PC-3 (cell line): ENCODE results near the gene IFT22. TPM values are rescaled to one million over a fixed set of nuclear protein-coding genes. Genes with fewer than 3 reads are reported as not detected.

Experiments used
- ATAC-seq: fragments of 200-7000 bp; cut with Tn5 transposase; 2 replicates; pipeline ENCODE4 v1.9.1; 2020; ENCODE audit warnings: mild to moderate bottlenecking, moderate library complexity
- Bru-seq: library from RNA; stranded (reverse); fragments of 400-500 nt; gene quantifications from one replicate; lab custom pipeline; 2021; lab: Mats Ljungman, UMichigan
- BruChase-seq, 2 experiments: library from RNA; stranded (reverse); fragments of 400-500 nt; gene quantifications; one replicate each; lab custom pipeline; 2021; lab: Mats Ljungman, UMichigan
- BruUV-seq: library from RNA; stranded (reverse); fragments of 400-500 nt; replicated peaks from 2 replicates; lab custom pipeline; 2021; lab: Mats Ljungman, UMichigan
- CTCF ChIA-PET: fragments of 300-600 bp; sonication (Branson Sonifier 250); formaldehyde crosslinking; loops from one replicate; lab custom pipeline; 2022; ENCODE audit warnings: antibody characterized with exemption; lab: Charles Lee
- POLR2A ChIA-PET: fragments of 300-600 bp; sonication (Branson Sonifier 250); formaldehyde crosslinking; loops from one replicate; lab custom pipeline; 2022; ENCODE audit warnings: antibody characterized with exemption; ENCODE audit not compliant: unreplicated experiment; lab: Charles Lee
- DNase-seq: peaks from one replicate; pipeline ENCODE4 v3.0.0-alpha.2; 2015
- H2AFZ ChIP-seq: fragments of 300-600 bp; sonication (generic); 2 replicates; pipeline ENCODE4 v1.6.0; 2016; ENCODE audit warnings: antibody characterized with exemption, low read length
- H3F3A ChIP-seq: fragments of 300-600 bp; sonication (generic); one replicate; pipeline ENCODE4 v1.6.0; 2017; ENCODE audit warnings: antibody characterized with exemption, low read length, control low read depth, mild to moderate bottlenecking; ENCODE audit not compliant: unreplicated experiment
- H3K27ac ChIP-seq: fragments of 300-600 bp; sonication (generic); 2 replicates; pipeline ENCODE4 v1.5.1; 2016; ENCODE audit warnings: mild to moderate bottlenecking, low read length
- H3K27me3 ChIP-seq: fragments of 300-600 bp; sonication (generic); 2 replicates; pipeline ENCODE4 v1.6.1; 2016; ENCODE audit warnings: low read length, mixed read lengths
- H3K36me3 ChIP-seq: fragments of 300-600 bp; sonication (generic); 2 replicates; pipeline ENCODE4 v1.6.1; 2016; ENCODE audit warnings: low read depth, mixed run types, low read length, mixed read lengths
- H3K4me1 ChIP-seq: fragments of 300-600 bp; sonication (generic); 2 replicates; pipeline ENCODE4 v1.5.1; 2016; ENCODE audit warnings: low read length; ENCODE audit not compliant: insufficient read depth
- H3K4me2 ChIP-seq: fragments of 300-600 bp; sonication (generic); 2 replicates; pipeline ENCODE4 v1.6.0; 2016; ENCODE audit warnings: low read length
- H3K4me3 ChIP-seq: fragments of 300-600 bp; sonication (generic); 2 replicates; pipeline ENCODE4 v1.5.1; 2016; ENCODE audit warnings: mild to moderate bottlenecking, low read length, mixed read lengths
- H3K79me2 ChIP-seq: fragments of 300-600 bp; sonication (generic); 2 replicates; pipeline ENCODE4 v1.6.1; 2017; ENCODE audit warnings: low read length, mixed read lengths
- H3K9ac ChIP-seq: fragments of 300-600 bp; sonication (generic); 2 replicates; pipeline ENCODE4 v1.6.0; 2016; ENCODE audit warnings: mild to moderate bottlenecking, low read length
- H3K9me2 ChIP-seq: fragments of 300-600 bp; sonication (generic); replicated peaks from 2 replicates; pipeline ENCODE4 v1.6.1; 2016; ENCODE audit warnings: mixed run types, low read length, mixed read lengths
- H3K9me3 ChIP-seq: fragments of 300-600 bp; sonication (generic); 2 replicates; pipeline ENCODE4 v1.6.1; 2016; ENCODE audit warnings: low read length, mixed read lengths
- H4K20me1 ChIP-seq: fragments of 300-600 bp; sonication (generic); 2 replicates; pipeline ENCODE4 v1.6.1; 2016; ENCODE audit warnings: low read length, mixed read lengths
- EZH2 ChIP-seq: fragments of 300-600 bp; sonication (generic); IDR thresholded peaks from one replicate; pipeline ENCODE4 v1.6.1; 2017; ENCODE audit warnings: antibody characterized with exemption, mild to moderate bottlenecking, low read length; ENCODE audit not compliant: unreplicated experiment
- EZH2phosphoT487 ChIP-seq: fragments of 300-600 bp; sonication (generic); IDR thresholded peaks from 2 replicates; pipeline ENCODE4 v1.6.1; 2018; ENCODE audit warnings: mild to moderate bottlenecking, antibody characterized with exemption, low read length, borderline replicate concordance
- intact Hi-C: fragments of 100-400 bp; cut with micrococcal nuclease; formaldehyde crosslinking; loops from 2 replicates; pipeline ENCODE4 v1.9.0; 2023
- long read RNA-seq: library from polyadenylated mRNA; unstranded; transcript quantifications from one replicate; pipeline ENCODE4 v2.0.0, GENCODE V29; 2021; ENCODE audit not compliant: unreplicated experiment
- total RNA-seq: library from RNA; depleted of rRNA; stranded (reverse); fragments of >200 nt; gene quantifications from 2 replicates; pipeline ENCODE4 v1.2.3, GENCODE V29; 2014; rRNA removed
- TF ChIP-seq, protein P1 (sequence below): fragments of 300-600 bp; sonication (generic); conservative IDR thresholded peaks from 2 replicates; pipeline ENCODE4 v1.5.1; 2017; ENCODE audit warnings: antibody characterized with exemption, low read depth, mild to moderate bottlenecking, low read length

The IFT22 gene
- total RNA-seq = 27.1 and 32.8 TPM in 2 replicates
- percentile 59 among the genes with signal in this experiment for Bru-seq, nascent RNA
- percentile 78 among the genes with signal in this experiment for BruChase-seq, experiment 1, labeled RNA remaining after a 6-hour chase
- percentile 61 among the genes with signal in this experiment for BruChase-seq, experiment 2, labeled RNA remaining after a 2-hour chase
- long read RNA-seq, transcript IFT22-201 (5 exons, 1,130 nt) = major isoform, 27 of 56 reads
- long read RNA-seq, partial matches to known transcripts = 5 of 56 reads
- long read RNA-seq, other reads (novel, unspliced or antisense) = 16 of 56 reads

DNA sequence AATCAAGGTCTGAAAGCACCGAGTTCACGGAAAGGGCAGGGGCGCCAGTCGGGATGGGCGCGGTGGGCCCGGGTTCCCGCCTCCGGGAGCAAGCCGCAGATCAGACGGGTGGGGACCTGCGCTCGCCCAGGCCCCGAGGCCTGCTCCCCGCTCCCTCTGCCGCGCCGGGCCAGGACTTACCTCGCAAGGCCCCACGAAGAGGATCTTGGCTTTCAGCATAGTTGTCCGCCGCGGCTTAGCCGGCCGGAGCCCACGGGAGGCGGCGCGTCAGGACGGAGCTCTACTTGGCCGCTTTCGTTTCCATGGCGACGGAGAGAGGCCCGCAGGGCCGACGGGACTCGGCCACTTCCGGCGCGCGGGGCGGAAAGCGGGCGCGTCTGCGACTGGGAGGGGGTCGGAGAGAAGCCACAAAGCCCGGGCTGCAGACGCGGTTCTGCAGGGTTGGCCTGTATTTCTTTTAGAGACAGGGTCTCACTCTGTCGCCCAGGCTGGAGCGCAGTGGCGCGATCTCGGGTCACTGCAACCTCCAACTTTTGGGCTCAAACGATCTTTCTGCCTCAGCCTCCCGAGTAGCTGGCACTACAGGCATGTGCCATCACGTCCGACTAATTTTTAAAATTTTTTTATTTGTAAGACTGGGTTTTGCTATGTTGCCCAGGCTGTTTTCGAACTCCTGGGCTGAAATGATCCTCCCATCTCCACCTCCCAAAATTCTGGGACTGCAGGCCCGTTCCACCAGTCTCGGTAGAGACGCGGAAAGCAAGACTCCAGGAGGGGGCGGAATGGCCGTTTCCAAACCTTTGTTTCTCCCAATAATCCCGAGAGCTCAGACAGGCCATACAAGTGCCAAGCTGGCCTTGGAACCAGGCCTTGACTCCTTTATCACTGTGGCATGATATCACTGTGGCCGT lies at the start of gene IFT22:
Gene IFT22 (minus strand): TSS at position 322 of the 911 bp plus-strand sequence. CDS start 103 bp downstream, at position 219.
- CTCF ChIA-PET = interaction anchor here (0.6 to 0.7 kb wide), 3 partner anchors 14 to 185 kb away, joined by 3 to 6 read pairs (median 4); no protein-coding TSS in a partner anchor
- Histone ChIP-seq H3K4me2 (peak within 1 kb of the TSS; percentile 98), H3K79me2 (no peaks in the 10 kb centered on the region; the same call in 1 of the 2 replicates), H3K4me1 (peaks cover 11% of the 10 kb centered on the region; the same call in 1 of the 2 replicates), H4K20me1 (no peaks in the 10 kb centered on the region), H3K9me3 (no peaks in the 10 kb centered on the region), H3K9me2 (no peaks in the 10 kb centered on the region), H3K36me3 (no peaks in the 10 kb centered on the region), H3K4me3 (peak within 1 kb of the TSS; percentile 96), H3K27ac (0 out of 2 replicates have a peak within 1 kb of the TSS, but pooled peaks have one; percentile 21), H3K27me3 (no peaks in the 10 kb centered on the region), H3F3A (no peaks in the 10 kb centered on the region), H2AFZ (peak within 1 kb of the TSS; percentile 93), H3K9ac (peak within 1 kb of the TSS; percentile 86)
- intact Hi-C loops = no loop called here
- TF ChIP-seq EZH2 (no peak), EZH2phosphoT487 (no peak)
- TF ChIP-seq, protein P1, sequence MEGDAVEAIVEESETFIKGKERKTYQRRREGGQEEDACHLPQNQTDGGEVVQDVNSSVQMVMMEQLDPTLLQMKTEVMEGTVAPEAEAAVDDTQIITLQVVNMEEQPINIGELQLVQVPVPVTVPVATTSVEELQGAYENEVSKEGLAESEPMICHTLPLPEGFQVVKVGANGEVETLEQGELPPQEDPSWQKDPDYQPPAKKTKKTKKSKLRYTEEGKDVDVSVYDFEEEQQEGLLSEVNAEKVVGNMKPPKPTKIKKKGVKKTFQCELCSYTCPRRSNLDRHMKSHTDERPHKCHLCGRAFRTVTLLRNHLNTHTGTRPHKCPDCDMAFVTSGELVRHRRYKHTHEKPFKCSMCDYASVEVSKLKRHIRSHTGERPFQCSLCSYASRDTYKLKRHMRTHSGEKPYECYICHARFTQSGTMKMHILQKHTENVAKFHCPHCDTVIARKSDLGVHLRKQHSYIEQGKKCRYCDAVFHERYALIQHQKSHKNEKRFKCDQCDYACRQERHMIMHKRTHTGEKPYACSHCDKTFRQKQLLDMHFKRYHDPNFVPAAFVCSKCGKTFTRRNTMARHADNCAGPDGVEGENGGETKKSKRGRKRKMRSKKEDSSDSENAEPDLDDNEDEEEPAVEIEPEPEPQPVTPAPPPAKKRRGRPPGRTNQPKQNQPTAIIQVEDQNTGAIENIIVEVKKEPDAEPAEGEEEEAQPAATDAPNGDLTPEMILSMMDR = no peak; the same call in 1 of the 2 replicates
- POLR2A ChIA-PET = interaction anchor here (0.6 to 0.7 kb wide), 4 partner anchors 32 to 1484 kb away, joined by 4 to 5 read pairs (median 4); no protein-coding TSS in a partner anchor
- peak; percentile 98 for ATAC-seq
- peak; percentile 90 for DNase-seq
- TSS peak; percentile 94 for BruUV-seq

DNA sequence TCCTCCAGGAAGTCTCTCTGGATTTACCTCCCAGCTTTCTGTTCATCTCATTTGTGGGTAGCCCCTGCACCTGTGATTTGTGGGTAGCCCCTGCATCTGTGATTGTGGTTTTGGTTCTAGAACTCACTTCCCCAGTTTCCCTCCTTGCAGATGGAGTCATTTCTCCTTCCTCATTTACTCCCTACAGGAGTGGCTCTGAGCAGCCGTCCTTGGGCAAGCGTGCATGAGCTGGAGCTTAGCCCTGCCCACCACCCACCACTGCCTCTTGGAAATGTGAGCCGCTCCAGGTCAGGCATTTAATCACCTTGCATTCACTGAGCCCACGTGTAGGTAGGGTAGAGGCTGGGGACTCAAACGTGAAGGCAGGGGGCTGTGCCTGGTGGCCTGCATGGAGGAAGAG lies 49.2 kb upstream of the IFT22 start:
- 0 out of 2 replicates have a peak, but pooled peaks cover 5% of the 10 kb centered on the region for H3K27me3 ChIP-seq
- no peak overlapping the region for H3K4me3 ChIP-seq
- ChIA-PET CTCF (no interaction called here), POLR2A (no interaction called here)
- no peaks in the 10 kb centered on the region for H3K79me2 ChIP-seq
- no peaks in the 10 kb centered on the region for H3K9me3 ChIP-seq
- no peaks in the 10 kb centered on the region for H3K36me3 ChIP-seq
- no TSS peak for BruUV-seq
- intact Hi-C loops = no loop called here
- DNase-seq (no peak), ATAC-seq (no peak)
- no peaks in the 10 kb centered on the region for H3F3A ChIP-seq
- no peak for TF ChIP-seq EZH2phosphoT487
- no peak for TF ChIP-seq EZH2
- TF ChIP-seq, protein P1 = no peak
- H3K27ac ChIP-seq = no peak overlapping the region
- no peak overlapping the region for H3K4me2 ChIP-seq
- H3K4me1 ChIP-seq = no peaks in the 10 kb centered on the region
- H3K9me2 ChIP-seq = no peaks in the 10 kb centered on the region
- no peak overlapping the region for H3K9ac ChIP-seq
- H2AFZ ChIP-seq = no peak overlapping the region
- H4K20me1 ChIP-seq = no peaks in the 10 kb centered on the region
